GM12891 (cell line): Measurements from ENCODE around the gene ICAM2.

Experiments
- DNase-seq: peaks from one replicate; pipeline ENCODE4 v3.0.0; 2011; ENCODE audit warnings: low spot score; ENCODE audit not compliant: insufficient read length
- FAIRE-seq: peaks from 2 replicates; lab custom pipeline; 2011; peaks lifted over from hg19 to GRCh38; lab: Jason Lieb, UNC
- PAX5 ChIP-seq: IDR thresholded peaks from 2 replicates; pipeline ENCODE4 v1.6.1; 2011; ENCODE audit warnings: low read length, moderate library complexity, mild to moderate bottlenecking; ENCODE audit not compliant: insufficient read depth, severe bottlenecking
- POLR2A ChIP-seq: IDR thresholded peaks from 2 replicates; pipeline ENCODE4 v1.6.1; 2011; ENCODE audit warnings: low read depth, low read length, control low read depth
- POLR2AphosphoS5 ChIP-seq: IDR thresholded peaks from 2 replicates; pipeline ENCODE4 v1.6.1; 2011; ENCODE audit warnings: low read depth, low read length, control low read depth
- POU2F2 ChIP-seq: IDR thresholded peaks from 2 replicates; pipeline ENCODE4 v1.6.1; 2011; ENCODE audit warnings: low read depth, mild to moderate bottlenecking, control low read depth, low read length, moderate library complexity
- SPI1 ChIP-seq: IDR thresholded peaks from 2 replicates; pipeline ENCODE4 v1.6.1; 2011; ENCODE audit warnings: low read depth, low read length, control low read depth
- TAF1 ChIP-seq: IDR thresholded peaks from 2 replicates; pipeline ENCODE4 v1.6.1; 2011; ENCODE audit warnings: low read depth, low read length, control low read depth

The ICAM2 gene

GRCh38 chr17:64003526-64004121 is 16.8 kb downstream of the ICAM2 start:
- no peak for TF ChIP-seq TAF1
- no peak for TF ChIP-seq POLR2A
- no peak for TF ChIP-seq PAX5
- TF ChIP-seq POLR2AphosphoS5: no peak
- TF ChIP-seq SPI1: no peak
- TF ChIP-seq POU2F2: no peak
- no peak for FAIRE-seq
- no peak for DNase-seq

GRCh38 chr17:64002658-64003525 is 17.5 kb downstream of the ICAM2 start:
- no peak for DNase-seq
- TF ChIP-seq PAX5 (no peak), TAF1 (no peak), POU2F2 (no peak), POLR2AphosphoS5 (no peak), SPI1 (no peak), POLR2A (no peak)
- FAIRE-seq: no peak

- no peak for TF ChIP-seq PAX5
- no peak for TF ChIP-seq POU2F2
- TF ChIP-seq POLR2AphosphoS5: no peak
- no peak for TF ChIP-seq SPI1
- no peak for TF ChIP-seq TAF1
- no peak for TF ChIP-seq POLR2A
- DNase-seq (no peak), FAIRE-seq (no peak)
Observed at GRCh38 chr17:64001763-64002529, 18.5 kb downstream of the ICAM2 start.

GRCh38 chr17:64001091-64001579 is 19.3 kb downstream of the ICAM2 start:
- DNase-seq (no peak), FAIRE-seq (no peak)
- no peak for TF ChIP-seq TAF1
- TF ChIP-seq POLR2A: no peak
- no peak for TF ChIP-seq PAX5
- TF ChIP-seq POU2F2: no peak
- TF ChIP-seq POLR2AphosphoS5: no peak
- no peak for TF ChIP-seq SPI1

- peak; percentile 92 for FAIRE-seq
- TF ChIP-seq POU2F2 (0 out of 2 replicates have a peak, but pooled peaks have one; percentile 49), POLR2A (no peak), SPI1 (no peak)
- no peak for DNase-seq
Observed at GRCh38 chr17:63999680-64000531, 20.5 kb downstream of the ICAM2 start.

- DNase-seq (no peak), FAIRE-seq (peak; percentile 61)
- no peak for TF ChIP-seq PAX5
- no peak for TF ChIP-seq POU2F2
- no peak for TF ChIP-seq TAF1
- TF ChIP-seq POLR2A: no peak
- TF ChIP-seq SPI1: no peak
- no peak for TF ChIP-seq POLR2AphosphoS5
Observed at GRCh38 chr17:63998721-63999679, 21.4 kb downstream of the ICAM2 start.

- TF ChIP-seq TAF1 (no peak), PAX5 (no peak), POLR2AphosphoS5 (no peak), POLR2A (no peak), SPI1 (no peak), POU2F2 (no peak)
- DNase-seq (peak; percentile 93), FAIRE-seq (peak; percentile 96)
Observed at GRCh38 chr17:63998050-63998720, 22.2 kb downstream of the ICAM2 start, which contains the start of gene PRR29. PRR29 (plus strand) TSS chr17:63998351; CDS start chr17:63998365, 14 bp downstream.
